ENCODE results near the gene NLRP13.
"Not testable (repeated sequence)": the region's sequence is repeated elsewhere in the genome, so short reads cannot be mapped to it uniquely, and the experiment has no call there.

Gene NLRP13

GRCh38 chr19:55930996-55931515 is 1.1 kb downstream of the NLRP13 start:
- DNase-seq, result no peak
- Histone ChIP-seq H3K9ac (ENCODE audit: low read length) (no peak overlapping the region), H3K4me3 (ENCODE audit: low read depth, low read length) (no peak overlapping the region), H2AFZ (ENCODE audit: insufficient read depth, low read length, poor library complexity) (no peak overlapping the region), H3K36me3 (ENCODE audit: control insufficient read depth in 1 of 2, insufficient read depth in 2 of 2, low read length in 2 of 2) (no peaks in the 10 kb centered on the region), H3K27ac (ENCODE audit: low read depth, low read length) (no peak overlapping the region), H3K18ac (ENCODE audit: low read length) (no peak overlapping the region), H2BK120ac (ENCODE audit: insufficient read depth, low read length, poor library complexity) (no peak overlapping the region), H2BK5ac (ENCODE audit: low read depth, low read length, poor library complexity) (no peak overlapping the region), H4K91ac (ENCODE audit: low read depth, low read length) (no peak overlapping the region), H3K23ac (ENCODE audit: low read length) (no peak overlapping the region), H2AK5ac (ENCODE audit: low read length) (no peak overlapping the region), H3K79me1 (ENCODE audit: low read length) (no peaks in the 10 kb centered on the region), H3K9me3 (ENCODE audit: insufficient read depth, low read depth, low read length) (peaks cover 21% of the 10 kb centered on the region), H3K4me2 (ENCODE audit: low read length) (no peak overlapping the region), H4K8ac (ENCODE audit: low read depth, low read length) (no peak overlapping the region), H4K12ac (ENCODE audit: low read depth, low read length) (no peak overlapping the region), H2BK12ac (ENCODE audit: low read length) (no peak overlapping the region), H3K79me2 (ENCODE audit: control insufficient read depth, insufficient read depth, low read length, poor library complexity) (no peaks in the 10 kb centered on the region), H3K4ac (ENCODE audit: low read depth, low read length) (no peak overlapping the region), H3K4me1 (ENCODE audit: control insufficient read depth in 1 of 2, insufficient read depth in 2 of 2, low read length in 2 of 2) (no peaks in the 10 kb centered on the region), H3K27me3 (ENCODE audit: insufficient read depth, low read length) (no peaks in the 10 kb centered on the region), H3K14ac (ENCODE audit: low read length) (no peak overlapping the region)
- no CpG with 5 or more reads among the region's 14 CpGs for WGBS (ENCODE audit: extremely low coverage, insufficient coverage, insufficient read length)

GRCh38 chr19:55929258-55929657 is 2.9 kb downstream of the NLRP13 start:
- H3K4me1 ChIP-seq (ENCODE audit: control insufficient read depth in 1 of 2, insufficient read depth in 2 of 2, low read length in 2 of 2); H3K4me3 ChIP-seq (ENCODE audit: low read depth, low read length); H2BK5ac ChIP-seq (ENCODE audit: low read depth, low read length, poor library complexity); H3K79me2 ChIP-seq (ENCODE audit: control insufficient read depth, insufficient read depth, low read length, poor library complexity); H2BK120ac ChIP-seq (ENCODE audit: insufficient read depth, low read length, poor library complexity); H3K23ac ChIP-seq (ENCODE audit: low read length); H3K27ac ChIP-seq (ENCODE audit: low read depth, low read length); H3K9ac ChIP-seq (ENCODE audit: low read length); H4K8ac ChIP-seq (ENCODE audit: low read depth, low read length); H3K4ac ChIP-seq (ENCODE audit: low read depth, low read length); H3K27me3 ChIP-seq (ENCODE audit: insufficient read depth, low read length); H4K91ac ChIP-seq (ENCODE audit: low read depth, low read length); H3K4me2 ChIP-seq (ENCODE audit: low read length); H3K79me1 ChIP-seq (ENCODE audit: low read length); DNase-seq; H2BK12ac ChIP-seq (ENCODE audit: low read length); H3K36me3 ChIP-seq (ENCODE audit: control insufficient read depth in 1 of 2, insufficient read depth in 2 of 2, low read length in 2 of 2); H3K14ac ChIP-seq (ENCODE audit: low read length); H2AFZ ChIP-seq (ENCODE audit: insufficient read depth, low read length, poor library complexity); H3K18ac ChIP-seq (ENCODE audit: low read length); H2AK5ac ChIP-seq (ENCODE audit: low read length); H4K12ac ChIP-seq (ENCODE audit: low read depth, low read length): not testable (repeated sequence)
- WGBS (ENCODE audit: extremely low coverage, insufficient coverage, insufficient read length), result no CpG with 5 or more reads among the region's 5 CpGs
- peaks cover 22% of the 10 kb centered on the region for H3K9me3 ChIP-seq (ENCODE audit: insufficient read depth, low read depth, low read length)

- no peak overlapping the region for H3K14ac ChIP-seq (ENCODE audit: low read length)
- H2BK5ac ChIP-seq (ENCODE audit: low read depth, low read length, poor library complexity), result no peak overlapping the region
- H3K27me3 ChIP-seq (ENCODE audit: insufficient read depth, low read length), result no peaks in the 10 kb centered on the region
- no peak overlapping the region for H4K8ac ChIP-seq (ENCODE audit: low read depth, low read length)
- no peak overlapping the region for H2BK12ac ChIP-seq (ENCODE audit: low read length)
- no peak overlapping the region for H3K18ac ChIP-seq (ENCODE audit: low read length)
- H3K79me2 ChIP-seq (ENCODE audit: control insufficient read depth, insufficient read depth, low read length, poor library complexity), result no peaks in the 10 kb centered on the region
- no peak overlapping the region for H3K27ac ChIP-seq (ENCODE audit: low read depth, low read length)
- DNase-seq, result no peak
- H2AK5ac ChIP-seq (ENCODE audit: low read length), result no peak overlapping the region
- no peaks in the 10 kb centered on the region for H3K79me1 ChIP-seq (ENCODE audit: low read length)
- H4K91ac ChIP-seq (ENCODE audit: low read depth, low read length), result no peak overlapping the region
- peaks cover 21% of the 10 kb centered on the region for H3K9me3 ChIP-seq (ENCODE audit: insufficient read depth, low read depth, low read length)
- no peak overlapping the region for H3K4me3 ChIP-seq (ENCODE audit: low read depth, low read length)
- no peak overlapping the region for H2BK120ac ChIP-seq (ENCODE audit: insufficient read depth, low read length, poor library complexity)
- no peak overlapping the region for H3K4me2 ChIP-seq (ENCODE audit: low read length)
- H4K12ac ChIP-seq (ENCODE audit: low read depth, low read length), result no peak overlapping the region
- no peaks in the 10 kb centered on the region for H3K4me1 ChIP-seq (ENCODE audit: control insufficient read depth in 1 of 2, insufficient read depth in 2 of 2, low read length in 2 of 2)
- no peak overlapping the region for H3K9ac ChIP-seq (ENCODE audit: low read length)
- H3K4ac ChIP-seq (ENCODE audit: low read depth, low read length), result no peak overlapping the region
- H2AFZ ChIP-seq (ENCODE audit: insufficient read depth, low read length, poor library complexity), result no peak overlapping the region
- no CpG with 5 or more reads among the region's 8 CpGs for WGBS (ENCODE audit: extremely low coverage, insufficient coverage, insufficient read length)
- no peaks in the 10 kb centered on the region for H3K36me3 ChIP-seq (ENCODE audit: control insufficient read depth in 1 of 2, insufficient read depth in 2 of 2, low read length in 2 of 2)
- no peak overlapping the region for H3K23ac ChIP-seq (ENCODE audit: low read length)
Observed at GRCh38 chr19:55927991-55928390, 4.1 kb downstream of the NLRP13 start.

GRCh38 chr19:55923556-55923955 is 8.6 kb downstream of the NLRP13 start:
- Histone ChIP-seq H2AFZ (ENCODE audit: insufficient read depth, low read length, poor library complexity) (no peak overlapping the region), H2AK5ac (ENCODE audit: low read length) (no peak overlapping the region), H3K79me1 (ENCODE audit: low read length) (no peaks in the 10 kb centered on the region), H3K18ac (ENCODE audit: low read length) (no peak overlapping the region), H3K9ac (ENCODE audit: low read length) (no peak overlapping the region), H3K27me3 (ENCODE audit: insufficient read depth, low read length) (no peaks in the 10 kb centered on the region), H3K23ac (ENCODE audit: low read length) (no peak overlapping the region), H2BK12ac (ENCODE audit: low read length) (no peak overlapping the region), H3K9me3 (ENCODE audit: insufficient read depth, low read depth, low read length) (peaks cover 20% of the 10 kb centered on the region), H3K14ac (ENCODE audit: low read length) (no peak overlapping the region), H2BK120ac (ENCODE audit: insufficient read depth, low read length, poor library complexity) (no peak overlapping the region), H3K36me3 (ENCODE audit: control insufficient read depth in 1 of 2, insufficient read depth in 2 of 2, low read length in 2 of 2) (no peaks in the 10 kb centered on the region), H4K8ac (ENCODE audit: low read depth, low read length) (no peak overlapping the region), H3K79me2 (ENCODE audit: control insufficient read depth, insufficient read depth, low read length, poor library complexity) (no peaks in the 10 kb centered on the region), H3K4ac (ENCODE audit: low read depth, low read length) (no peak overlapping the region), H3K4me3 (ENCODE audit: low read depth, low read length) (no peak overlapping the region), H2BK5ac (ENCODE audit: low read depth, low read length, poor library complexity) (no peak overlapping the region), H4K91ac (ENCODE audit: low read depth, low read length) (no peak overlapping the region), H3K4me2 (ENCODE audit: low read length) (no peak overlapping the region), H3K27ac (ENCODE audit: low read depth, low read length) (no peak overlapping the region), H4K12ac (ENCODE audit: low read depth, low read length) (no peak overlapping the region), H3K4me1 (ENCODE audit: control insufficient read depth in 1 of 2, insufficient read depth in 2 of 2, low read length in 2 of 2) (no peaks in the 10 kb centered on the region)
- DNase-seq, result peak; percentile 12 to 71
- WGBS (ENCODE audit: extremely low coverage, insufficient coverage, insufficient read length), result no CpG with 5 or more reads among the region's 5 CpGs
